ENCODE results near the gene MDM2. TPM values are rescaled to one million over a fixed set of nuclear protein-coding genes. Genes with fewer than 3 reads are reported as not detected.

The MDM2 gene
- total and polyA plus RNA-seq, 2 of the 13 experiments (the other 11 are each of a cell fraction or from before 2014, with no cell fraction given) = 29.3 to 314 TPM

GRCh38 chr12:68807576-68808387, at the start of gene MDM2 (continued):
- peak; percentile 84 for TF ChIP-seq ZNF18 (CRISPR knock-in tag; IDR thresholded peaks at IDR 0.05; ENCODE audit: insufficient replicate concordance)
- TF ChIP-seq ATF5 (CRISPR knock-in tag; IDR thresholded peaks at IDR 0.05; ENCODE audit: low read depth) = no peak
- TF ChIP-seq ZC3H4 (CRISPR knock-in tag; IDR thresholded peaks at IDR 0.05; ENCODE audit: borderline replicate concordance) = peak; percentile 93
- TF ChIP-seq HCFC1 (IDR thresholded peaks at IDR 0.05; ENCODE audit: low read depth, low read length) = peak; percentile 36; the same call in 1 of the 2 replicates
- TF ChIP-seq PLRG1 (conservative IDR thresholded peaks at IDR 0.05) = no peak
- TF ChIP-seq HMG20A (CRISPR knock-in tag; IDR thresholded peaks at IDR 0.05; ENCODE audit: borderline replicate concordance) = no peak; the same call in 1 of the 2 replicates
- TF ChIP-seq HOXA9 (CRISPR knock-in tag; IDR thresholded peaks at IDR 0.05; ENCODE audit: borderline replicate concordance) = no peak
- TF ChIP-seq GATAD1 (CRISPR knock-in tag; IDR thresholded peaks at IDR 0.05) = peak; percentile 69
- peak; percentile 39; the same call in 1 of the 2 replicates for TF ChIP-seq SIN3A (IDR thresholded peaks at IDR 0.05; ENCODE audit: borderline replicate concordance, low read depth, low read length)
- TF ChIP-seq ZNF569 (CRISPR knock-in tag; IDR thresholded peaks at IDR 0.05; ENCODE audit: borderline replicate concordance) = no peak
- TF ChIP-seq NFIC (IDR thresholded peaks at IDR 0.05; ENCODE audit: low read length) = peak; percentile 80
- peak; percentile 72 for TF ChIP-seq NCOR1 (IDR thresholded peaks at IDR 0.05; ENCODE audit: borderline replicate concordance, low read length)
- peak; percentile 96 for TF ChIP-seq ZNF639 (CRISPR knock-in tag; conservative IDR thresholded peaks at IDR 0.05)
- peak; percentile 62; the same call in 1 of the 2 replicates for TF ChIP-seq ZNF367 (CRISPR knock-in tag; IDR thresholded peaks at IDR 0.05; ENCODE audit: borderline replicate concordance)
- TF ChIP-seq MLLT10 (CRISPR knock-in tag; IDR thresholded peaks at IDR 0.05) = no peak
- peak; percentile 62 for TF ChIP-seq RBM22 (optimal IDR thresholded peaks at IDR 0.05; ENCODE audit: low read length)
- peak; percentile 73 for TF ChIP-seq ZNF770 (CRISPR knock-in tag; IDR thresholded peaks at IDR 0.05)
- peak; percentile 21 for TF ChIP-seq PBX3 (CRISPR knock-in tag; IDR thresholded peaks at IDR 0.05; ENCODE audit: borderline replicate concordance)
- no peak for TF ChIP-seq ZNF512B (CRISPR knock-in tag; IDR thresholded peaks at IDR 0.05; ENCODE audit: borderline replicate concordance)

Measured in HepG2 (cell line).